PFSK-1 (cell line): ENCODE data around the gene LMNTD1.

Experiments
- FOXP2 ChIP-seq: optimal IDR thresholded peaks from 2 replicates; pipeline ENCODE3; 2011; ENCODE audit warnings: borderline replicate concordance, control low read depth, inconsistent platforms; ENCODE audit not compliant: insufficient read depth; ENCODE audit errors: extremely low read length, extremely low read depth
- POLR2AphosphoS5 ChIP-seq: IDR thresholded peaks from 2 replicates; pipeline ENCODE4 v1.6.1; 2012; ENCODE audit warnings: low read depth, mild to moderate bottlenecking, control low read depth, low read length, moderate library complexity
- REST ChIP-seq, 2 experiments: IDR thresholded peaks; 2 replicates each; pipeline versions ENCODE4 v1.6.1 to v1.8.0; 2011 to 2012; ENCODE audit warnings: low read depth in 2 of 2, low read length in 2 of 2, control low read depth in 1 of 2, inconsistent platforms in 1 of 2, mild to moderate bottlenecking in 1 of 2, moderate library complexity in 1 of 2; ENCODE audit not compliant: insufficient read depth in 1 of 2
- SIN3A ChIP-seq: IDR thresholded peaks from 2 replicates; pipeline ENCODE4 v1.6.1; 2012; ENCODE audit warnings: mild to moderate bottlenecking, low read length, moderate library complexity, borderline replicate concordance; ENCODE audit not compliant: insufficient read depth
- TAF1 ChIP-seq: IDR thresholded peaks from 2 replicates; pipeline ENCODE4 v1.6.1; 2012; ENCODE audit warnings: low read length, control low read depth, borderline replicate concordance; ENCODE audit not compliant: insufficient read depth

Gene LMNTD1

GRCh38 chr12:25583545-25583944 lies 30.5 kb upstream of the LMNTD1 start:
- TF ChIP-seq TAF1 (no peak), POLR2AphosphoS5 (no peak), REST (IDR thresholded peaks at IDR 0.05; ENCODE audit: insufficient read depth in 1 of 2, low read depth in 2 of 2, low read length in 2 of 2) (no peak), FOXP2 (no peak), SIN3A (no peak)

- no peak for TF ChIP-seq REST (IDR thresholded peaks at IDR 0.05; ENCODE audit: insufficient read depth in 1 of 2, low read depth in 2 of 2, low read length in 2 of 2)
- TF ChIP-seq TAF1, result no peak
- no peak for TF ChIP-seq POLR2AphosphoS5
- no peak for TF ChIP-seq SIN3A
- no peak for TF ChIP-seq FOXP2
Measured at GRCh38 chr12:25581067-25581466, 28.0 kb upstream of the LMNTD1 start.

GRCh38 chr12:25578411-25579143 lies 25.5 kb upstream of the LMNTD1 start:
- TF ChIP-seq SIN3A (no peak), TAF1 (no peak), POLR2AphosphoS5 (no peak), FOXP2 (no peak), REST (IDR thresholded peaks at IDR 0.05; ENCODE audit: insufficient read depth in 1 of 2, low read depth in 2 of 2, low read length in 2 of 2) (no peak)

GRCh38 chr12:25574761-25575160 lies 21.7 kb upstream of the LMNTD1 start:
- TF ChIP-seq SIN3A (no peak), POLR2AphosphoS5 (no peak), TAF1 (no peak), FOXP2 (no peak), REST (IDR thresholded peaks at IDR 0.05; ENCODE audit: insufficient read depth in 1 of 2, low read depth in 2 of 2, low read length in 2 of 2) (no peak)
